ENCODE results near the gene DTYMK.
A peak's percentile ranks its signal among the peaks of the same experiment; 100 is the strongest.
"Not testable (repeated sequence)": the region's sequence is repeated elsewhere in the genome, so short reads cannot be mapped to it uniquely, and the experiment has no call there.

Gene DTYMK

GRCh38 chr2:241671457-241672240, 15.0 kb downstream of the DTYMK start:
- no peak for DNase-seq

GRCh38 chr2:241670333-241671110, 16.1 kb downstream of the DTYMK start:
- no peak for DNase-seq

GRCh38 chr2:241668839-241669238, 17.8 kb downstream of the DTYMK start:
- DNase-seq = no peak

DNA sequence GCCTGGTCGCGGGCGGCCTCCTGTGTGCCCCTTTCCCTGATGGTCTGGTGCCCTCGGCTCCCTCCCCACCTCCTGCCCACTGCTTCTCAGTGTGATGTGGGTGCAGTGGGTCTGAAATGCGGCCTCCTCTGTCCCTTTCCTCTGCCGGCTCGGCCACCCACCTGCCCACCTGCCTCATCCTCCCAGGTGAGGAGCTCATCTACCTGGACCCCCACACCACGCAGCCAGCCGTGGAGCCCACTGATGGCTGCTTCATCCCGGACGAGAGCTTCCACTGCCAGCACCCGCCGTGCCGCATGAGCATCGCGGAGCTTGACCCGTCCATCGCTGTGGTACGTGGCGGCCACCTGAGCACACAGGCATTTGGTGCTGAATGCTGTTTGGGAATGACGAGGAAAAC, 18.3 kb downstream of the DTYMK start:
- DNase-seq = no peak

DNA sequence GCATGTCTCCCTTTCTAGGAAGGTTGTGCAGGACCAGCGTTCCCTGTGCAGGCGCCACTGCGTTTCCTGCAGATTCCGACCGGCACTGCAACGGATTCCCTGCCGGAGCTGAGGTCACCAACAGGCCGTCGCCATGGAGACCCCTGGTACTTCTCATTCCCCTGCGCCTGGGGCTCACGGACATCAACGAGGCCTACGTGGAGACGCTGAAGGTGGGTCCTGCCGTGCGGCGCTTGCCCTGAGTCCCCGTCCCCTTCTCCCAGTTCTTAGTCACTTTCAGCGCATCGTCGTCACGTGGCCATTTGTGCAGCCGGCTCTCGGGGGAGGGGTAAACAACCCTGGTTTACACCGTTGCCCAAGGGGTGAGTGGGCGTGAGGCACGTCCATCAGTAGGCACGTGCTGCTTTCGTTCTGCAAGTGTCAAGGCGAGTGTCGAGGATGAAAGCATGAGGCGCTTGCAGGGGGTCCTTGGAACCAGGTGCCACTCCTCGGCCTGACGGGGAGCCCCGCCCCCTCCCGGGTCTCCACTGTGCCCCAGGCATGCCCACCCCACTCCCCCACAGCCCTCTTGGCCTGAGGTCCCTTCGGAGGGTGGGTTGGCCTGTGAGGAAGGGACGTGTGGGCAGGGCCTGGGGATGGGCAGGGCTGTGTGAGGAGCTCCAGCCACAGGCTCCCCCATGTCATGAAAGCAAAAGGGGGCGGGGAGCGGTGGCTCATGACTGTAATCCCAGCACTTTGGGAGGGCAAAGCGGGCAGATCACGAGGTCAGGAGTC, 19.8 kb downstream of the DTYMK start:
- no peak for DNase-seq

- no peak for DNase-seq
Measured at GRCh38 chr2:241665731-241666440, 20.7 kb downstream of the DTYMK start.

- not testable (repeated sequence) for DNase-seq
Measured at GRCh38 chr2:241662731-241663130, 23.9 kb downstream of the DTYMK start.

DNA sequence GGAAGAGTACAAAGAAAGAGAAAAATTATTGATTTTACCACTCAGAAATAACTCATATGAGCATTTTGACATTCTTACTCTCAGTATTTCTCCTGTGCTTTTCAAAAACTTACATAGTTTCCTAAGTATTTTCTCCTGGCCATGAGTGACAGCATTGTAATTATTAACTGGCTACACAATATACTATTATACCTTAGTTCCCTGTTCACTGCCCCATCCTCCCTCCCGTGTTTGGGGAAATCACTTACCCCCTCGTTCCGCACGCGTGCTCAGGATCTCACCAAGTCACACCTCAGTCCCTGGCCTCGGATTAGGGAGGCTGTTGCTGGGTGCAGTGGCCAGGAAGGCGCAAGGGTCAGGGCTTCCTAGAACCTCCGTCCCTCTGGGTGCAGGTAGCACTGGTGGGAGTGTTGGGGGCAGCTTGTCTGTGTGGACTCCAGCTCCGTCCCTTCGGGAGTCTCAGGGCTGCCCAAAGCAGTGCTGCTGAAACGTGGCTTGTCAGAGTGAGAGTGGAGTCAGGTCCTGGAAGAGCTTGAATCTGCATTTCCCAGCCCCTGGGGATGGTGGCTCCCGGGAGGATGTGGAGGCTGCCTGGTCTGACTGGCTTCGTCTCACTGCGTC, 25.9 kb downstream of the DTYMK start:
- DNase-seq = no peak

DNA sequence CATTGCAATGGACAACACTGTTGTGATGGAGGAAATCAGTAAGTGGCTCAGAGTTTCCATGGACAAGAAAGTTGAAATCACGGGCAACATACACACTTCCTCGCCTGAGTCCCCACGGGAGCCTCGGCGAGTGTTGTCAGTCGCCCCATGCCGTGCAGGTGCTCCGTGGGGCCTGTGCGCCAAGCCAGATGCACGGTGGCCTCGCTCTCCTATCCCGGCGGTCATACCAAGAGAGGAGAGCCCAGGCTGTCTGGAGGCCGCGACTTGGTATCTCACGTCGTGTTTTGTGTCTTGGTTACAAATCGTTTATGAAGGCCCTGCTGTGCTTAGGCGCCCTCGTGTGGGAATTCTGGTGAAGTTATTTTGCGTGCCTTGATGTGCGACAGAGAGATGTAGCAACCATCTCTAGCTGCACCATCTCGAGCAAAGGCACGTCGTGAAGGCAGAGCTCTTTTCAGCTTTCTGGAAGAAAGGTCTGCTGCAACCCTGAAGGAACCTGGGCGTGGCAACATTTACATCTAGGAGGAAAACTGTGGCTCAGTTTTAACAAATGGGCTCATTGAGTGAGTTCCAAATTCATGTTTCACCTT, 27.4 kb downstream of the DTYMK start:
- DNase-seq = peak; percentile 76

- DNase-seq = no peak
Measured at GRCh38 chr2:241658296-241658695, 28.3 kb downstream of the DTYMK start.

DNA sequence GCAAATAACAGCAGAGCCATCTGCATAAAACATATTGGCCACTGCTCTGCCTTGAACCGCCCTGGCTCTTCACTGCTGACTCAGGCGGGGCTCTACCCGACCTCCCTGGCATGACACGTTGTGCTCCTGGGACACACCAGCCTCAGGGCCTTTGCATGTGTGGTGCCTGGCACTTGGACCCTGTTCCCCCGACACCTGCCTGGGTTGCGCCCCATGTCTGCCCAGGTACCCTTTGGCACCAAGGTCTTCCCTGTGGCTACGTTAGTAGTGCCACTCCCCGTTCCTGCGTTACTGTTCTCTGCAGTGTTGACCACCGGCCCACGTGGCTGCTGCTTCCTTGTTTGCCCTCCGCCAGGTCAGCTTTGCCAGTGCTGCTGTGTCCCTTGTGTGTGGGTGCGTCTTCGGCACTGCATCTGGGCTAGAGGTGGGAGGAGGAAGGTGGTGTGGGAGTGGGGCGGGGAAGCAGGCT, 28.8 kb downstream of the DTYMK start:
- no peak for DNase-seq

- DNase-seq = no peak
Measured at GRCh38 chr2:241656190-241656741, 30.3 kb downstream of the DTYMK start.

- no peak for DNase-seq
Measured at GRCh38 chr2:241655516-241656189, 31.0 kb downstream of the DTYMK start.

DNA sequence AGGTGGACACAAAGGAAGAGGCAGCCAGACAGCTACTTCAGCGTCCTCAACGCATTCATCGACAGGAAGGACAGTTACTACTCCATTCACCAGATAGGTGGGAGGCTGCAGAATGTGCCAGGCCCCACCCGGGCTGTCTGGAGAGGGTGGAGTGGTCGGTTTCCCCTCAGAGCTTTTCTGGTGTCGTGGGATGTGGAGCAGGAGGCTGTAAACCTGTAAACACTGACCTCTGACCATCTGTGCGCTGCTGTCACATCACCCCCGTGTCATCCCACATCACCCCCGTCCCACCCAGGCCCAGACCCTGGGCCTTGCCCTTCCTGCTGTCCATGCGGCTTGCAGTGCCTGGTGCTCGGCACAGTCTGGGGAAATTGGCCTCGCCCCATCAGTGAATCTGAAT, 32.1 kb downstream of the DTYMK start:
- no peak for DNase-seq

DNA sequence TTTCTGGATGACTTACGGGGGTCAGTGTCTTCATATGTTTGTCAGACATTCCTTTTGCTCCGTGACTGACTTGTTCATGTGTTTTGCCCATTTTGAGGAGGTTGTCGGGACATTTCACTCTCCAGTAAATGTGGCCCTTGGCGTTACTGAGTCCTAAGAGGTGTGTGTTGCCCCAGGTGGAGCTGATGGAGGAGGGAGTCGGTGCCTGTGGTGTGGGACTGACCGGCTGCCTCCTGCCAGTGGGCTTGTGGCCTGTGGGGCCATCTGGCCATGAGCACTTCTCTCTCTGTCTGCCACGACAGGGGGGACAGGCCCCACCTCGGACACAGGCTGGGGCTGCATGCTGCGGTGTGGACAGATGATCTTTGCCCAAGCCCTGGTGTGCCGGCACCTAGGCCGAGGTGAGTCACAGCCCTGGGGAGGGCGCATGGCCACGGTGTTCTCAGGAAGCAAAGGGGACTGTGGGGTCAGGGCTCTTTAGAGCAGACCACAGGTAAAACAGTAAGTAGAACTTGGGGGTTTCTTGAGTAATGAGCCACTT, 33.3 kb downstream of the DTYMK start:
- DNase-seq = no peak

DNA sequence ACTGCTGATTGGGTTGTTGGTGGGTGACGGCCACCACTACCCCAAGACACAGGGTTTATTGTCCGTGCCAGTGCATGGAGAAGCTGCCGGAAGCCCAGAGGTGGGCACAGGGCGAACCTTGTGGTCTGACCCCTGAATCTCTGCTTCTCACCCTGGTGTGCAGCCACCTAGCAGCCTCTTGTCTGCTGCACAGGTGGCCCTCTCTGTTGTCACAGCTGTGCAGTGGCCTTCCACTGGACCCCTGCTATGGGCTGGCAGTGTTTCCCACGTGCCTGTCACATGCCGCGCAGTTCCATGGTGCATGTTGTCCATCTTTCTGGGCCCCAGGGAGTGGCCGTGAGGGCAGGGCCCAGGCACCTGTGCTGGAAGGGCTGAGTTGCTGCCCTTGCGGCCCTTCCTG, 33.9 kb downstream of the DTYMK start:
- no peak for DNase-seq

DNA sequence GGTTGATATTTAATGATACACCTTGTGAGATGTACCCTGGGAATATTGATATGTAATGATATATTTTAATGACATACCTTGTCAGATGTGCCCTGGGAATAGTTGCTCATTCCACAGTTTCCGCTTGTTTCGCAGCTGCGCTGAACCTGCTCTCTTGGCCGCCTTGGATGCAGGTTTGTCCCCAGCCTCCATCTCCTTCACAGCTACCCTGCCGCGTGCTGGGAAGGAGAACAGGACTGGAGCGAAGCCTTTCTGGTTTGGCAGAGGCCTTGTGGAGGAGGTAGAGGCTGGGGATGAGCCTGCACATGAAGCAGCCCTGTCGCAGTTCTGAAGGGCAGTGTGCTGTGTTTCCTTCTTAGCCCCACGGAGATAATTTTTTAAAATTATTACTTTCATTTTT, 34.5 kb downstream of the DTYMK start:
- DNase-seq = no peak

- DNase-seq = no peak
Measured at GRCh38 chr2:241649927-241650326, 36.7 kb downstream of the DTYMK start.

GRCh38 chr2:241649404-241649803, 37.2 kb downstream of the DTYMK start:
- no peak for DNase-seq

GRCh38 chr2:241648453-241648852, 38.2 kb downstream of the DTYMK start:
- no peak for DNase-seq
